K562 (cell line): ENCODE results near the gene LSP1. TPM values are rescaled to one million over a fixed set of nuclear protein-coding genes. Genes with fewer than 3 reads are reported as not detected.

Experiments
- ATAC-seq: fragments of 200-7000 bp; cut with Tn5 transposase; 3 replicates; pipeline ENCODE4 v1.9.1; 2020; ENCODE audit warnings: moderate library complexity
- BruUV-seq: library from RNA; stranded (reverse); fragments of 400-500 nt; replicated peaks from 2 replicates; lab custom pipeline; 2021; lab: Mats Ljungman, UMichigan
- CTCF ChIA-PET: fragments of 300-600 bp; formaldehyde crosslinking; extraction: SDS; loops from one replicate; lab custom pipeline; 2021; ENCODE audit warnings: low intra/inter-chr PET ratio; lab: Yijun Ruan, JAX
- POLR2A ChIA-PET: fragments of 300-600, 350-650 bp; sonication (Branson Sonifier 250); formaldehyde crosslinking; extraction: SDS; loops from one replicate; lab custom pipeline; 2021; ENCODE audit warnings: antibody characterized with exemption, inconsistent platforms; lab: Yijun Ruan, JAX
- DNase-seq, 4 experiments: peaks; one replicate each; pipeline versions ENCODE4 v3.0.0 to v3.0.0-alpha.2; 2011 to 2018; ENCODE audit warnings: low spot score in 3 of 4, mixed read lengths in 3 of 4; ENCODE audit errors: extremely low read depth in 1 of 4
- FAIRE-seq: peaks from 2 replicates; lab custom pipeline; 2011; peaks lifted over from hg19 to GRCh38; lab: Jason Lieb, UNC
- H2AFZ ChIP-seq: 2 replicates; pipeline ENCODE4 v1.6.0; 2011; ENCODE audit warnings: low read depth, low read length, control low read depth, inconsistent platforms
- H3K27ac ChIP-seq: fragments of 200-600 bp; 3 replicates; pipeline ENCODE4 v1.8.0; 2011; ENCODE audit warnings: low read depth, mild to moderate bottlenecking, control low read depth, inconsistent platforms, low read length, moderate library complexity, mixed read lengths; ENCODE audit errors: extremely low read depth
- H3K27me3 ChIP-seq, 2 experiments: fragments of 300-600 bp in 1 of 2; 2 replicates in 1 of 2; 3 replicates in 1 of 2; pipeline versions ENCODE4 v1.6.0 to v1.8.0; 2011; ENCODE audit warnings: inconsistent platforms in 2 of 2, low read length in 2 of 2, mild to moderate bottlenecking in 1 of 2, mixed read lengths in 1 of 2, moderate library complexity in 1 of 2; ENCODE audit not compliant: control insufficient read depth in 2 of 2, insufficient read depth in 2 of 2
- H3K36me3 ChIP-seq: fragments of 300-600 bp; 3 replicates; pipeline ENCODE4 v1.8.0; 2011; ENCODE audit warnings: mild to moderate bottlenecking, low read length, inconsistent platforms; ENCODE audit not compliant: control insufficient read depth, insufficient read depth
- H3K4me1 ChIP-seq, 2 experiments: fragments of 200-600 bp in 1 of 2; replicated peaks in 1 of 2; 2 replicates in 1 of 2; 3 replicates in 1 of 2; pipeline versions ENCODE4 v1.5.1 to v1.8.0; 2011; ENCODE audit warnings: inconsistent platforms in 2 of 2, low read length in 2 of 2, mild to moderate bottlenecking in 1 of 2, mixed read lengths in 1 of 2, moderate library complexity in 1 of 2; ENCODE audit not compliant: control insufficient read depth in 2 of 2, insufficient read depth in 2 of 2
- H3K4me2 ChIP-seq: 2 replicates; pipeline ENCODE4 v1.6.1; 2011; ENCODE audit warnings: low read length, control low read depth, inconsistent platforms, mixed read lengths; ENCODE audit not compliant: insufficient read depth
- H3K4me3 ChIP-seq: fragments of 200-600 bp; sonication (generic), shearing (Covaris generic); 2 replicates; pipeline ENCODE4 v1.5.1; 2016; ENCODE audit warnings: control low read depth, inconsistent platforms
- H3K79me2 ChIP-seq: fragments of 200-600 bp; 3 replicates; pipeline ENCODE4 v1.8.0; 2011; ENCODE audit warnings: low read length, inconsistent platforms; ENCODE audit not compliant: control insufficient read depth, insufficient read depth
- H3K9ac ChIP-seq, 2 experiments: 2 replicates each; pipeline versions ENCODE4 v1.6.0 to v1.6.1; 2011; ENCODE audit warnings: low read depth in 2 of 2, low read length in 2 of 2, control low read depth in 1 of 2, inconsistent platforms in 1 of 2, mild to moderate bottlenecking in 1 of 2, mixed read lengths in 1 of 2; ENCODE audit not compliant: insufficient read depth in 1 of 2
- H3K9me1 ChIP-seq: one replicate; pipeline ENCODE4 v1.6.0; 2011; ENCODE audit warnings: inconsistent platforms, mild to moderate bottlenecking, low read length, moderate library complexity; ENCODE audit not compliant: control insufficient read depth, insufficient read depth
- H3K9me3 ChIP-seq: replicated peaks from 2 replicates; pipeline ENCODE4 v1.5.1; 2011; ENCODE audit warnings: low read depth, low read length, inconsistent platforms; ENCODE audit not compliant: control insufficient read depth, insufficient read depth
- H4K20me1 ChIP-seq: replicated peaks from 2 replicates; pipeline ENCODE4 v1.6.1; 2011; ENCODE audit warnings: low read length, inconsistent platforms, mixed read lengths; ENCODE audit not compliant: control insufficient read depth, insufficient read depth
- AFF1 ChIP-seq, 2 experiments: fragments of 450-650 bp; IDR thresholded peaks; 2 replicates each; pipeline ENCODE4 v1.6.1; 2018; ENCODE audit warnings: mild to moderate bottlenecking in 2 of 2, low read depth in 1 of 2; ENCODE audit not compliant: partially characterized antibody in 2 of 2
- ATF6 ChIP-seq: sonication (generic); formaldehyde crosslinking; IDR thresholded peaks from 2 replicates; pipeline ENCODE4 v1.4.0; 2020; ENCODE audit warnings: mild to moderate bottlenecking, missing genetic modification reagents
- CXXC5 ChIP-seq: fragments of 250-450 bp; sonication (Bioruptor Pico); IDR thresholded peaks from 2 replicates; pipeline ENCODE4 v1.8.0; 2022; ENCODE audit warnings: inconsistent platforms, mild to moderate bottlenecking, moderate library complexity
- FOXA3 ChIP-seq, 2 experiments: fragments of 450-650 bp in 1 of 2; sonication (generic) in 1 of 2; formaldehyde crosslinking; IDR thresholded peaks in 1 of 2; conservative IDR thresholded peaks in 1 of 2; 2 replicates each; pipeline versions ENCODE4 v1.4.0 to v1.8.0; 2020 to 2022; ENCODE audit warnings: mild to moderate bottlenecking in 2 of 2, missing genetic modification reagents in 1 of 2
- GATA2 ChIP-seq: sonication (generic); formaldehyde crosslinking; IDR thresholded peaks from 2 replicates; pipeline ENCODE4 v1.4.0; 2020; ENCODE audit warnings: mild to moderate bottlenecking, missing genetic modification reagents
- HMBOX1 ChIP-seq: sonication (generic); IDR thresholded peaks from 2 replicates; pipeline ENCODE4 v1.6.1; 2016
- JUNB ChIP-seq: fragments of 450-650 bp; formaldehyde crosslinking; conservative IDR thresholded peaks from 2 replicates; pipeline ENCODE4 v1.4.0; 2020; ENCODE audit warnings: mild to moderate bottlenecking
- RBM34 ChIP-seq: fragments of 200-400 bp; formaldehyde crosslinking; IDR thresholded peaks from 2 replicates; pipeline ENCODE4 v1.6.1; 2018; ENCODE audit warnings: low read length, borderline replicate concordance; ENCODE audit not compliant: insufficient read depth
- TCF15 ChIP-seq: fragments of 250-450 bp; sonication (Bioruptor Pico); IDR thresholded peaks from 2 replicates; pipeline ENCODE4 v1.8.0; 2022; ENCODE audit warnings: moderate library complexity, mild to moderate bottlenecking, inconsistent platforms
- ZEB2 ChIP-seq: fragments of 450-650 bp; IDR thresholded peaks from 2 replicates; pipeline ENCODE4 v1.6.1; 2016
- ZNF347 ChIP-seq: fragments of 450-650 bp; formaldehyde crosslinking; IDR thresholded peaks from 2 replicates; pipeline ENCODE4 v1.4.0; 2020; ENCODE audit warnings: low read depth, mild to moderate bottlenecking, moderate library complexity
- ZNF41 ChIP-seq: fragments of 250-450 bp; sonication (Bioruptor Pico); conservative IDR thresholded peaks from 2 replicates; pipeline ENCODE4 v1.4.0; 2020; ENCODE audit warnings: mild to moderate bottlenecking
- ZNF695 ChIP-seq: fragments of 450-650 bp; formaldehyde crosslinking; IDR thresholded peaks from 2 replicates; pipeline ENCODE4 v1.4.0; 2020; ENCODE audit warnings: mild to moderate bottlenecking, moderate library complexity
- whole genome bisulfite sequencing: fragments of 100-300 bp; shearing (Covaris generic); methylation state at CpG from one replicate; pipeline ENCODE4 v1.1.6; 2016; ENCODE audit warnings: low coverage, mixed read lengths; ENCODE audit not compliant: insufficient coverage; ENCODE audit errors: missing lambda C conversion rate; 5-methylcytosine and 5-hydroxymethylcytosine counted together
- in situ Hi-C: fragments of 300-500 bp; cut with MboI; formaldehyde crosslinking; loops from 4 replicates; pipeline ENCODE4 v1.15.0; 2018; ENCODE audit warnings: inconsistent platforms, mixed read lengths
- intact Hi-C: fragments of 100-400 bp; cut with micrococcal nuclease; formaldehyde crosslinking; loops from 2 replicates; pipeline ENCODE4 v1.14.2; 2022
- polyA plus RNA-seq, 8 experiments: library from polyadenylated mRNA; depleted of rRNA in 4 of 8; stranded (reverse) in 5 of 8; unstranded in 3 of 8; fragments of >200 nt; fragmentation: Nextera tagmentation in 2 of 8; fragmentation: Illumina TruSeq in 1 of 8; extraction: Ambion mirVana in 2 of 8; extraction: Trizol in 1 of 8; gene quantifications; 2 replicates each; pipeline versions ENCODE4 v1.2.1 to v1.2.3, GENCODE V29; 2011 to 2014; ENCODE audit warnings: inconsistent platforms in 1 of 8, missing spikeins in 1 of 8
- total RNA-seq, 7 experiments: library from RNA; depleted of rRNA in 6 of 7; stranded (reverse); fragments of >200 nt in 6 of 7; fragmentation: Illumina TruSeq in 2 of 7; extraction: Trizol in 2 of 7; gene quantifications; 2 replicates each; pipeline versions ENCODE4 v1.2.1 to v1.2.3, GENCODE V29; 2011 to 2021; ENCODE audit warnings: low replicate concordance in 1 of 7

Gene LSP1
- total and polyA plus RNA-seq, 9 of the 15 experiments (the other 6 are each of a cell fraction or from before 2014, with no cell fraction given) = 0.08 to 2.9 (median 0.65) TPM; not detected in 2

- ChIA-PET POLR2A (no interaction called here), CTCF (no interaction called here)
- H3K9me1 ChIP-seq = no peaks in the 10 kb centered on the region
- peaks cover 18% of the 10 kb centered on the region; the same call in 1 of the 2 replicates for H4K20me1 ChIP-seq
- H3K4me3 ChIP-seq = no peak overlapping the region
- H3K27ac ChIP-seq = no peak overlapping the region
- ATAC-seq (no peak), FAIRE-seq (no peak), DNase-seq (no peak)
- in situ Hi-C loops = no loop called here
- no peak overlapping the region for H3K4me2 ChIP-seq
- no peaks in the 10 kb centered on the region for H3K79me2 ChIP-seq
- H3K27me3 ChIP-seq = peaks cover 22 to 83% of the 10 kb centered on the region in 2 experiments; a peak in 3 of 5 replicates
- no TSS peak for BruUV-seq
- H3K9me3 ChIP-seq = no peaks in the 10 kb centered on the region
- WGBS = 4% methylated on average over 9 of the region's 23 CpGs
- H2AFZ ChIP-seq = no peak overlapping the region
- no peaks in the 10 kb centered on the region for H3K36me3 ChIP-seq
- intact Hi-C loops = no loop called here
- peaks cover 0 to 47% of the 10 kb centered on the region in 2 experiments; a peak in 2 of 5 replicates for H3K4me1 ChIP-seq
- H3K9ac ChIP-seq = no peak overlapping the region; a peak in 1 of 4 replicates
- TF ChIP-seq HMBOX1 (no peak), AFF1 (IDR thresholded peaks at IDR 0.05; ENCODE audit: low read depth in 1 of 2, partially characterized antibody in 2 of 2) (no peak), CXXC5 (CRISPR knock-in tag) (no peak), ZNF347 (no peak), ZNF695 (CRISPR knock-in tag) (no peak), FOXA3 (CRISPR knock-in tag; conservative IDR thresholded peaks at IDR 0.05 in 1 of 2, IDR thresholded peaks at IDR 0.05 in 1 of 2) (no peak), ZNF41 (CRISPR knock-in tag) (no peak), GATA2 (CRISPR knock-in tag) (no peak), ATF6 (CRISPR knock-in tag) (no peak), JUNB (CRISPR knock-in tag) (no peak), RBM34 (no peak), ZEB2 (no peak), TCF15 (CRISPR knock-in tag) (no peak)
These were observed 72.7 kb downstream of the LSP1 start for GRCh38 chr11:1925373-1926155.
